Activated naive CD8-positive, alpha-beta T cell treated with anti-CD3 and anti-CD28 coated beads, Interleukin-2, amount 50 U/mL, for 16 hours (primary cell): ENCODE results near the gene KIF24.
"Not testable (repeated sequence)": the region's sequence is repeated elsewhere in the genome, so short reads cannot be mapped to it uniquely, and the experiment has no call there.

Experiments used
- DNase-seq: peaks from one replicate; pipeline ENCODE4 v3.0.0-alpha.2; 2020; ENCODE audit warnings: low read depth, low spot score

The KIF24 gene

GRCh38 chr9:34328987-34329832 lies at the start of gene KIF24, which contains the start of gene NUDT2:
Gene KIF24, minus strand, starts transcription at chr9:34329268. Its CDS starts 17,922 bp downstream, at chr9:34311346.
Gene NUDT2, plus strand, starts transcription at chr9:34329569. Its CDS starts 9,471 bp downstream, at chr9:34339040.
- DNase-seq, result peak; percentile 86

- DNase-seq, result no peak
These were observed 49.5 kb upstream of the KIF24 start for GRCh38 chr9:34378376-34379060.

GRCh38 chr9:34377404-34377746 lies 48.3 kb upstream of the KIF24 start:
- no peak for DNase-seq

GRCh38 chr9:34376596-34377403 lies 47.7 kb upstream of the KIF24 start, which contains the start of gene MYORG:
Gene MYORG, minus strand, starts transcription at chr9:34376898. Its CDS starts 3,955 bp downstream, at chr9:34372943.
- peak; percentile 92 for DNase-seq

- no peak for DNase-seq
These were observed 47.0 kb upstream of the KIF24 start for GRCh38 chr9:34375901-34376595.

- DNase-seq, result no peak
These were observed 46.0 kb upstream of the KIF24 start for GRCh38 chr9:34374905-34375552.

- no peak for DNase-seq
These were observed 45.3 kb upstream of the KIF24 start for GRCh38 chr9:34374339-34374738.

- no peak for DNase-seq
These were observed 44.7 kb upstream of the KIF24 start for GRCh38 chr9:34373749-34374148.

GRCh38 chr9:34372467-34373011 lies 43.5 kb upstream of the KIF24 start:
- DNase-seq, result no peak

GRCh38 chr9:34371886-34372466 lies 42.9 kb upstream of the KIF24 start:
- DNase-seq, result no peak

- DNase-seq, result no peak
These were observed 42.2 kb upstream of the KIF24 start for GRCh38 chr9:34370970-34371880.

GRCh38 chr9:34370335-34370969 lies 41.4 kb upstream of the KIF24 start:
- DNase-seq, result no peak

GRCh38 chr9:34369636-34370035 lies 40.6 kb upstream of the KIF24 start:
- no peak for DNase-seq

- not testable (repeated sequence) for DNase-seq
These were observed 39.7 kb upstream of the KIF24 start for GRCh38 chr9:34368796-34369195.

- not testable (repeated sequence) for DNase-seq
These were observed 38.8 kb upstream of the KIF24 start for GRCh38 chr9:34367751-34368410.

GRCh38 chr9:34366365-34366764 lies 37.3 kb upstream of the KIF24 start:
- no peak for DNase-seq

- no peak for DNase-seq
These were observed 36.2 kb upstream of the KIF24 start for GRCh38 chr9:34365282-34365681.
